Karpas-422 (cell line): Measurements from ENCODE around the gene SLC12A2. TPM values are rescaled to one million over a fixed set of nuclear protein-coding genes. Genes with fewer than 3 reads are reported as not detected.

Experiments used
- DNase-seq: peaks from one replicate; pipeline ENCODE4 v3.0.0-alpha.2; 2015
- H2AFZ ChIP-seq: fragments of 200-600 bp; sonication (generic); 2 replicates; pipeline ENCODE4 v1.6.1; 2014; ENCODE audit warnings: antibody characterized with exemption, low read length, mixed read lengths
- H3K27ac ChIP-seq: fragments of 200-600 bp; sonication (generic); 2 replicates; pipeline ENCODE4 v1.5.1; 2014; ENCODE audit warnings: mild to moderate bottlenecking, low read length, moderate library complexity
- H3K27me3 ChIP-seq: fragments of 200-600 bp; sonication (generic); 2 replicates; pipeline ENCODE4 v1.6.1; 2014; ENCODE audit warnings: low read length, mixed read lengths
- H3K36me3 ChIP-seq: fragments of 200-600 bp; sonication (generic); 2 replicates; pipeline ENCODE4 v1.6.1; 2014; ENCODE audit warnings: low read length, mixed read lengths; ENCODE audit not compliant: insufficient read depth
- H3K4me1 ChIP-seq: fragments of 200-600 bp; sonication (generic); 2 replicates; pipeline ENCODE4 v1.6.1; 2014; ENCODE audit warnings: mild to moderate bottlenecking, low read length, mixed read lengths
- H3K4me2 ChIP-seq: fragments of 200-600 bp; sonication (generic); 2 replicates; pipeline ENCODE4 v1.6.1; 2014; ENCODE audit warnings: low read length, low read depth, mild to moderate bottlenecking; ENCODE audit not compliant: poor library complexity, severe bottlenecking
- H3K4me3 ChIP-seq: fragments of 200-600 bp; sonication (generic); 2 replicates; pipeline ENCODE4 v1.5.1; 2014; ENCODE audit warnings: mild to moderate bottlenecking, antibody characterized with exemption, low read length, mixed read lengths
- H3K79me2 ChIP-seq: fragments of 200-600 bp; sonication (generic); 2 replicates; pipeline ENCODE4 v1.6.1; 2014; ENCODE audit warnings: mild to moderate bottlenecking, low read length, mixed read lengths
- H3K9ac ChIP-seq: fragments of 200-600 bp; sonication (generic); 2 replicates; pipeline ENCODE4 v1.6.0; 2014; ENCODE audit warnings: low read length
- H3K9me2 ChIP-seq: fragments of 200-600 bp; sonication (generic), shearing (Covaris generic); replicated peaks from 2 replicates; pipeline ENCODE4 v1.6.0; 2014; ENCODE audit warnings: mild to moderate bottlenecking, low read length, moderate library complexity; ENCODE audit not compliant: insufficient read depth
- H3K9me3 ChIP-seq: fragments of 300-700, 200-600 bp; sonication (generic); 2 replicates; pipeline ENCODE4 v1.6.1; 2014; ENCODE audit warnings: low read length, mixed read lengths
- H4K20me1 ChIP-seq: fragments of 200-600 bp; sonication (generic); 2 replicates; pipeline ENCODE4 v1.6.1; 2014; ENCODE audit warnings: mild to moderate bottlenecking, antibody characterized with exemption, low read length, low read depth; ENCODE audit not compliant: insufficient read depth
- total RNA-seq: library from RNA; depleted of rRNA; stranded (reverse); fragments of >200 nt; shearing (Covaris generic); gene quantifications from 2 replicates; pipeline ENCODE4 v1.2.3, GENCODE V29; 2014; ENCODE audit warnings: low replicate concordance

SLC12A2 gene
- total RNA-seq, 1 experiment from 2014 or later: 297 TPM

DNA sequence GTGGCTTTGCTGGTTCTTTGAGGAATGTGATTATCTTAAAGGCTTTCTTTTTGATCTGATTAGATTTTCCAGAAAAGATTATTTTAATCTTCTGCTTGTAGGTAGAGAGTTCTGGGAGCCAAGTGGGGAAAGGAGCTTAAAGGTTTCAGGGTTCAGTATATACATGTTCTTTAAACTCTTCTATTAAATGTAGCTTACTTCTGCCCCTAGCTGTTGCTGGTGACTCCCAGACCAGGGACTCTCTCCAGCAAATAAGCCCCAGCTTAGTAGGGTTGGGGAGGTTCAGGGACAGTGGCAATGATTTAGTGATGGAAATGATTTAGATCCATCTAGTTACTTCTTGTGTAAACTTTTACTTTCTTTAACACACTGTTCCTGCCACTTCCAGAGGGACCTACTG lies 72.2 kb downstream of the SLC12A2 start:
- Histone ChIP-seq H3K9me3 (no peaks in the 10 kb centered on the region), H3K4me1 (no peaks in the 10 kb centered on the region), H3K4me3 (no peak overlapping the region), H3K27me3 (no peaks in the 10 kb centered on the region), H2AFZ (no peak overlapping the region), H3K36me3 (peaks cover 91% of the 10 kb centered on the region), H3K79me2 (peaks cover 73% of the 10 kb centered on the region), H3K4me2 (no peak overlapping the region), H3K9me2 (no peaks in the 10 kb centered on the region), H3K27ac (no peak overlapping the region), H3K9ac (no peak overlapping the region), H4K20me1 (0 out of 2 replicates have a peak, but pooled peaks cover 2% of the 10 kb centered on the region)
- DNase-seq: no peak

DNA sequence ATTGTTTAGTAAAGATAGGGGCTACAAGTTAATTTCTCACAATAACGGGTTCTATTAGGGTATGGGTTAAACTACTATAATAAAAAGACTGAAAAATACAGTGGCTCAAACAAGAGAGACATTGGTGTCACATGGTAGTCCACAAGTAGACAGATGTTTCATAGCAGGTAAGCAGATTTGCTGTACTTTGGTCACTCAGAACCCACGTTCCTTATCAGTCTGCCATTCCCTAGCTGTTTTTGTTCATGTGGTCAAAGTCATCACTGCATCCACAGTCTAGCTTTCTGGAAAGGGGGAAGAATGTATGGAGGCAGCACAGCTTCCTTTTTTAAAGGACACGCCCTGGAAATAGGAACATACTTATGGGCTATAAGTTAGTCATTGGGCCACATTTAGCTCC lies 73.0 kb downstream of the SLC12A2 start:
- Histone ChIP-seq H3K4me2 (no peak overlapping the region), H3K36me3 (peaks cover 90% of the 10 kb centered on the region), H3K4me1 (no peaks in the 10 kb centered on the region), H3K9me2 (no peaks in the 10 kb centered on the region), H3K27me3 (no peaks in the 10 kb centered on the region), H4K20me1 (0 out of 2 replicates have a peak, but pooled peaks cover 3% of the 10 kb centered on the region), H2AFZ (no peak overlapping the region), H3K27ac (no peak overlapping the region), H3K4me3 (no peak overlapping the region), H3K9me3 (no peaks in the 10 kb centered on the region), H3K79me2 (peaks cover 66% of the 10 kb centered on the region), H3K9ac (no peak overlapping the region)
- no peak for DNase-seq

DNA sequence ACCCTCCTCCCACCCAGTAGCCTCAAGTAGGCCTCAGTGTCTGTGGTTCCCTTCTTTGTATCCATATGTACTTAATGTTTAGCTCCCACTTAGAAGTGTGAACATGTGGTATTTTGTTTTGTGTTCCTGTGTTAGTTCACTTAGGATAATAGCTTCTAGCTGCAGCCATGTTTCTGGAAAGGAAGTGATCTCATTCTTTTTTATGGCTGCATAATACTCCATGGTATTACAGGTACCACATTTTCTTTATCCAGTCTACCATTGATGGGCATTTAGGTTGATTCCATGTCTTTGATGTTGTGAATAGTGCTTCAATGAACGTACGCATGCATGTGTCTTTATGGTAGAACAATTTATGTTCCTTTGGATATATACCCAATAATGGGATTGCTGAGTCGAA lies 74.8 kb downstream of the SLC12A2 start:
- Histone ChIP-seq H3K27ac (no peak overlapping the region), H3K4me1 (no peaks in the 10 kb centered on the region), H3K9me3 (no peaks in the 10 kb centered on the region), H3K36me3 (peaks cover 92% of the 10 kb centered on the region), H3K4me2 (no peak overlapping the region), H4K20me1 (0 out of 2 replicates have a peak, but pooled peaks cover 3% of the 10 kb centered on the region), H3K4me3 (no peak overlapping the region), H3K9me2 (no peaks in the 10 kb centered on the region), H2AFZ (no peak overlapping the region), H3K27me3 (no peaks in the 10 kb centered on the region), H3K9ac (no peak overlapping the region), H3K79me2 (peaks cover 58% of the 10 kb centered on the region)
- no peak for DNase-seq

DNA sequence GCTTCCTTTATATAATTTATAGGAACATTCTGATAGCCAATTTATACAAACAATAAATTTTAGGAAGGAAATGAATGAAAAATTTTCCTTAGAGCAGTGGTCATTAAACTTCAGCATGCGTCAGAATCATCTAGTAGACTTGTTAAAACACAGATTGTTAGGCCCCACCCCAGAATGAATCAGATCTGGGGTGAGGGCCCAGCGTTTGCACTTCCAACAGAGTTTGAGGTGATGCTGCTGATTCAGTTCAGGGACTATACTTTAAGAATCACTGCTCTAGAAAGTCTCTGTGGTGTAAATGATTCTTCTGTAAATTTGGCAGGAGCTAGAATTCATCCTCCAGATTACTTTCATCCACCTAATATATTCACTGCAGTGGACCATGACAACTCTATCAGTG lies 80.4 kb downstream of the SLC12A2 start:
- Histone ChIP-seq H3K36me3 (peaks cover 81% of the 10 kb centered on the region), H3K4me3 (no peak overlapping the region)

DNA sequence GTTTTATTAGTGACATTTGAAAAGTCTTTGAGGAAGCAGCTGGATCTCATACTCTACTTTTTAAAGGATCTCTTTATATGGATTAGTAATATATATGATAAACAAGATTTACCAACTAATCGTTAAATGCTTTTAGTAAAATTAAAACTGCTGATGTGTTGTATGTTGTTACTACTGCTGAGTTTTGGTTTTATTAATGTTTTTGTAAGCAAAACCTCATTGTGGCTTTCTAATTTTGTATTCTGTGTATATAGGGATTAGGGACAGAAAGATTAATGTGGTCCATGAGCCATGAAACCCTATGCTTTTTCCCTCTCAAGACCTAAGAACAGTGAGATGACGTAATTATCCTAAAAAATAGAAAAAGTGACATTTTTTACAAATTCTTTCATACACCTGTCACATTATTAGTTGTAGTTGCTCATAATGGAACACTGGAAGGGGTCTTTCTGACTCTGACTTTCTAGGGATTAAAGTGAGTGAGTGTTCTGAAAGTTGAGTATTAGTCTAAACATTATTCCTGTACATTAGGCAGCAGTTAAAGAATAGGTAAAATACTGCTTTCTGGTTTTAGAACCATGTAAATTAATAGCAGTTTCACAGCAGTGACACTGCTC lies 85.9 kb downstream of the SLC12A2 start:
- H3K9me3 ChIP-seq: no peaks in the 10 kb centered on the region
- no peaks in the 10 kb centered on the region for H3K9me2 ChIP-seq
- no peak overlapping the region; the same call in 1 of the 2 replicates for H3K27ac ChIP-seq
- H3K36me3 ChIP-seq: peaks cover 82% of the 10 kb centered on the region
- DNase-seq: no peak
- no peak overlapping the region for H3K4me3 ChIP-seq
- H3K79me2 ChIP-seq: peaks cover 36% of the 10 kb centered on the region
- H3K4me2 ChIP-seq: no peak overlapping the region
- H3K27me3 ChIP-seq: no peaks in the 10 kb centered on the region
- H3K4me1 ChIP-seq: no peaks in the 10 kb centered on the region
- peaks cover 4% of the 10 kb centered on the region; the same call in 1 of the 2 replicates for H4K20me1 ChIP-seq
- no peak overlapping the region for H3K9ac ChIP-seq
- H2AFZ ChIP-seq: no peak overlapping the region

More for the DNA sequence above, 80.4 kb downstream of the SLC12A2 start:
- Histone ChIP-seq H4K20me1 (peaks cover 7% of the 10 kb centered on the region; the same call in 1 of the 2 replicates), H3K27ac (no peak overlapping the region), H2AFZ (no peak overlapping the region), H3K9me2 (no peaks in the 10 kb centered on the region), H3K4me2 (no peak overlapping the region), H3K27me3 (no peaks in the 10 kb centered on the region), H3K9ac (no peak overlapping the region), H3K4me1 (no peaks in the 10 kb centered on the region), H3K79me2 (peaks cover 43% of the 10 kb centered on the region), H3K9me3 (no peaks in the 10 kb centered on the region)
- DNase-seq: no peak

DNA sequence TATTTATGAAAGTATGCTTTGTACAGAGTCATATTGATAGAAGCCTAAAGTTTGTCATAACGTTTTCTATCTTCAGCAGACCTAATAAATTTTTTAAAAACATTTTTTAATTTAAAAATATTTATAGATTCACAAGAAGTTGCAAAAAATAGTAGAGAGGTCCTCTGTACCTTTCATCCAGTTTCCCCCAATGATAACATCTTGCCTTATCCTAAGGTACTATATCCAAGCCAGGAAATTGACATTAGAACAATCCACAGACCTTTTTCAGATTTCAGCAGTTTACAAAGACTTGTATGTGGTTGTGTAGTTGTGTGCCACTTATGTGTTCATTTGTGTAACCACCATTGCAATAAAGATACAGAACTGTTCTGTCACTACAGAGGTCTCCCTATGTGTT lies 88.5 kb downstream of the SLC12A2 start:
- H3K4me1 ChIP-seq: no peaks in the 10 kb centered on the region
- H3K27me3 ChIP-seq: no peaks in the 10 kb centered on the region
- peaks cover 81% of the 10 kb centered on the region for H3K36me3 ChIP-seq
- no peaks in the 10 kb centered on the region for H3K9me3 ChIP-seq
- no peak overlapping the region for H2AFZ ChIP-seq
- no peaks in the 10 kb centered on the region for H3K9me2 ChIP-seq
- H3K4me3 ChIP-seq: no peak overlapping the region
- no peak for DNase-seq
- H3K9ac ChIP-seq: no peak overlapping the region
- H3K4me2 ChIP-seq: no peak overlapping the region
- no peaks in the 10 kb centered on the region for H4K20me1 ChIP-seq
- H3K79me2 ChIP-seq: peaks cover 19% of the 10 kb centered on the region
- H3K27ac ChIP-seq: no peak overlapping the region

DNA sequence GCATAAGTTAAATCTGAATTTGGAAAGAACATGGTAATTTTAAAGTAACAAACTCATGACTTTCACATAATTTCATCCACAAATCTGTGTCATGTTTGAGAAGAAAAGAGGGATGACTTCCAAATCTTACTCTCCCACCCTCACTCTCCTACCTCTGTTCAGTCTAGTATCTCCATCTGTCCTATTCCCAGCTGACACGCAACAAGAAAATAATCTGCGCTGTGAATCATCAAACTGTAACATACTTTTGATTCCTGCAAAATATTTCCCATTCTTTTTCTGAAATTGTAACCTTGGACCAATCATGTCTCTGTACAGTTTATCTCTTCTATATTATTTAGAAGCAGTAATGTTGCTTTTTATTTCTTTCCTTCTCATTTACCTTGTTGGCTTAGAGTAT lies 91.4 kb downstream of the SLC12A2 start:
- H3K9me3 ChIP-seq: no peaks in the 10 kb centered on the region

DNA sequence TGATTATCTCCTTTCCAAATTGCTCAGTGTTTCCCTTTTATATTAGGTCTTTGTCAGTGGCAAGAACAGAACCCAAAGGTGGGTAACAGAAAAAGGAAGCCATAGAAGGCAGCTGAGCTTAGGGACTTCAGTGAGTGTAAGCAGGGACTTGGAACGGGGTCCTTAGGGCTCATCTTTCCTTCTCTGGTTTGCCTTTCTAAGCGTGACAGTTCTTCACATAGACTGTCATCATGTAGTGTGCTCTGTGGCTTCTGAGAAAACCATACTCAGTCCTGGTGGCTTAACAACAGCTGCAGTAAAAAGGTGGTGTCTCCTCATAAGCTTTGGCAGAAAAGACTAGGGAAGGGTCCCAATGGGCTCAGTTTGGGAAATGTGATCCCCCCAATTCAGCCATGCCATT lies 108.8 kb downstream of the SLC12A2 start:
- no peaks in the 10 kb centered on the region for H4K20me1 ChIP-seq
- no peak overlapping the region for H3K4me2 ChIP-seq
- no peaks in the 10 kb centered on the region for H3K9me3 ChIP-seq
- peaks cover 20% of the 10 kb centered on the region for H3K4me1 ChIP-seq
- no peak overlapping the region for H3K4me3 ChIP-seq
- H3K79me2 ChIP-seq: no peaks in the 10 kb centered on the region
- no peaks in the 10 kb centered on the region for H3K9me2 ChIP-seq
- no peak overlapping the region for H3K27ac ChIP-seq
- no peak for DNase-seq
- peaks cover 94% of the 10 kb centered on the region for H3K36me3 ChIP-seq
- no peaks in the 10 kb centered on the region for H3K27me3 ChIP-seq
- H2AFZ ChIP-seq: no peak overlapping the region
- no peak overlapping the region for H3K9ac ChIP-seq

More for the DNA sequence above, 91.4 kb downstream of the SLC12A2 start:
- H2AFZ ChIP-seq: no peak overlapping the region
- DNase-seq: no peak
- H3K9me2 ChIP-seq: no peaks in the 10 kb centered on the region
- H3K4me3 ChIP-seq: no peak overlapping the region
- no peak overlapping the region for H3K9ac ChIP-seq
- H3K27ac ChIP-seq: no peak overlapping the region
- H3K4me2 ChIP-seq: no peak overlapping the region
- no peaks in the 10 kb centered on the region for H3K27me3 ChIP-seq
- H3K79me2 ChIP-seq: peaks cover 12% of the 10 kb centered on the region
- H3K4me1 ChIP-seq: no peaks in the 10 kb centered on the region
- H4K20me1 ChIP-seq: no peaks in the 10 kb centered on the region
- peaks cover 87% of the 10 kb centered on the region for H3K36me3 ChIP-seq
